Mesenteric fat pad (tissue), 1 donor: ENCODE data around the gene SYT1. TPM values are rescaled to one million over a fixed set of nuclear protein-coding genes. Genes with fewer than 3 reads are reported as not detected.

Experiments
- DNase-seq: peaks from one replicate; pipeline ENCODE4 v3.0.0-alpha.2; 2020; ENCODE audit warnings: low spot score
- total RNA-seq: library from RNA; stranded (reverse); fragmentation: NEBNext Ultra II Directional; extraction: Animal tissue kit (Norgen Biotek cat#: 25700); gene quantifications from one replicate; pipeline ENCODE4 v1.2.1, GENCODE V29; 2021
- donor health status: DM: yes; HTN: yes; CAD: no.

SYT1 gene
- total RNA-seq, 1 donor from 2014 or later: 0.87 TPM

- no peak for DNase-seq
Measured at GRCh38 chr12:79333144-79333543, 468.6 kb downstream of the SYT1 start.

- no peak for DNase-seq
Measured at GRCh38 chr12:79337662-79338290, 473.2 kb downstream of the SYT1 start.

GRCh38 chr12:79344855-79345847, 480.6 kb downstream of the SYT1 start:
- DNase-seq: no peak

GRCh38 chr12:79347866-79348265, 483.3 kb downstream of the SYT1 start:
- no peak for DNase-seq

- no peak for DNase-seq
Measured at GRCh38 chr12:79351251-79351650, 486.7 kb downstream of the SYT1 start.

GRCh38 chr12:79356216-79356615, 491.6 kb downstream of the SYT1 start:
- DNase-seq: no peak

GRCh38 chr12:79357048-79357447, 492.5 kb downstream of the SYT1 start:
- DNase-seq: no peak

GRCh38 chr12:79358716-79359300, 494.2 kb downstream of the SYT1 start:
- DNase-seq: no peak

GRCh38 chr12:79360286-79360685, 495.7 kb downstream of the SYT1 start:
- DNase-seq: no peak

- DNase-seq: no peak
Measured at GRCh38 chr12:79360936-79361335, 496.4 kb downstream of the SYT1 start.

GRCh38 chr12:79364197-79364596, 499.6 kb downstream of the SYT1 start:
- DNase-seq: no peak

- DNase-seq: no peak
Measured at GRCh38 chr12:79366374-79366773, 501.8 kb downstream of the SYT1 start.

- no peak for DNase-seq
Measured at GRCh38 chr12:79367032-79367589, 502.5 kb downstream of the SYT1 start.

- DNase-seq: no peak
Measured at GRCh38 chr12:79370021-79370420, 505.4 kb downstream of the SYT1 start.

GRCh38 chr12:79371226-79371625, 506.7 kb downstream of the SYT1 start:
- DNase-seq: no peak

- DNase-seq: no peak
Measured at GRCh38 chr12:79373896-79374499, 509.4 kb downstream of the SYT1 start.

- DNase-seq: no peak
Measured at GRCh38 chr12:79374545-79374944, 510.0 kb downstream of the SYT1 start.

GRCh38 chr12:79375050-79375449, 510.5 kb downstream of the SYT1 start:
- no peak for DNase-seq

- no peak for DNase-seq
Measured at GRCh38 chr12:79378496-79378895, 513.9 kb downstream of the SYT1 start.

GRCh38 chr12:79380402-79380801, 515.8 kb downstream of the SYT1 start:
- DNase-seq: no peak
